Activated naive CD4-positive, alpha-beta T cell treated with Interleukin-2 at 50 U/mL for 16 hours (primary cell): ENCODE measurements around the gene WASL.
"Not testable (repeated sequence)": the region's sequence is repeated elsewhere in the genome, so short reads cannot be mapped to it uniquely, and the experiment has no call there.

ENCODE experiments used
- DNase-seq: peaks from one replicate; pipeline ENCODE4 v3.0.0-alpha.2; 2020

Gene WASL

GRCh38 chr7:123729218-123729578, 19.6 kb downstream of the WASL start:
- no peak for DNase-seq

- no peak for DNase-seq
Observed at GRCh38 chr7:123727071-123727837, 21.5 kb downstream of the WASL start.

DNA sequence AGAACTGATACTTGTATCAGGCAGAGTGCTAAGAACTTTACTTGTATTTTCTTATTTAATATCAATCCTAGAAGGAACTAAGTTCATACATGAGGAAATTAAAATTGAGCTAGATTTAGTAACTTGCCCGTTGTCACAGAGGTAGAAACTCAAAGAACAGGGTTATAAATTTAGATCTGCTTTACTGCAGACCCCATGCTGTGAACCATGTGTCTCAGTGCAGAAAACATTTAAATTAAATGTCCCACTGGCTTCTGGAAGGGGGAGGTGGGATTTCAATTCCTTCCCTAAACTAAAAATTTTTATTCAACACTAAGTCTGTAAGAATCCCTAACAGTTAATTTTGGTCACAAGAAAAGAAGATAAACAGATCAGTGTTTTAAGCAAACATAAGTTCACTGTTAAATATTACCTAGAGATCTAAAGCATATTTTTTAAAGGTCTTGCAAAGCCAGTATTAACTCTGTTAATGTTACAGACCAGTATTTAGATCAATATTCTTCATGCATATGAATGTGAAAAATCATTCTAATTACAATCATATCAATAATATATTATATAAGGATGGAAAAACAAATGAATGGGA, 23.1 kb downstream of the WASL start:
- DNase-seq: no peak

GRCh38 chr7:123724817-123725253, 24.0 kb downstream of the WASL start:
- no peak for DNase-seq

- DNase-seq: no peak
Observed at GRCh38 chr7:123723913-123724312, 24.9 kb downstream of the WASL start.

GRCh38 chr7:123720527-123720926, 28.3 kb downstream of the WASL start:
- DNase-seq: not testable (repeated sequence)

GRCh38 chr7:123719197-123719721, 29.5 kb downstream of the WASL start:
- DNase-seq: no peak

DNA sequence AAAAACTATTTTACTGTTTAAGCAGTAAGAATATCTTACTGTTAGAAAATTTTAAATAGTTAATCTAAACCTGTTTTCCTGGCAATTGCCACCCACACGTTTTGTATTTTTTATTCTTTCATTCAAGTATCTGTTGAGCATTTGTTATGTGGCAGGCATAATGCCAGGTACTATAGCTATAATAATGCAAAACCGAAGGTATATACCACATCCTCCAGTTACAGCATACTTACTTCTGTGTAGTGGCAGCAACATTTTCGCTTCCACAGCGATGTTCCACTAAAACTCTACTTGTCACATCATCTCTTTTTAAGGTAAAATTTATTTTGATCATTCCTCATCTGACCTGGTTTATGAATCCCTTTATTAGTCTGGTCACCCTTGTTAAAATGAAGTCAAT, 30.0 kb downstream of the WASL start:
- DNase-seq: no peak

GRCh38 chr7:123717689-123718088, 31.1 kb downstream of the WASL start:
- DNase-seq: no peak

DNA sequence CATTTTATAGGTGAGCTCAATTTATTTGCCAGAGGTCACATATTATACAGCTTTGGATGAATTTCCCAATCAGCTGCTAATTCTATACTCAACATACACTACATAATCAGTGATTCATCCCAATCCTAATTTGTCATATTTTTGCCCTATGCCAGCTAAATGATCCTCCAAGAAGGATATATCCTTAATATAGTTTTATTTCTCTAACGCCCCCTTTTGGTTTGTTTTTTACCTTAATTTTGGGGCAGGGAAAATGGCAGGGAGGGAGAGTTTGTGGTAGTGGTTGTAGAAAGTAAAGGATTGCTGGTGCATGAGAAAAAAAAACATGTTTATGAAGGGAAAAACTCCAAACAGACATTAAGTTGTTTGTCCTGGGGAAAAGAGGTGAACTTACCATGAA, 31.9 kb downstream of the WASL start:
- no peak for DNase-seq

DNA sequence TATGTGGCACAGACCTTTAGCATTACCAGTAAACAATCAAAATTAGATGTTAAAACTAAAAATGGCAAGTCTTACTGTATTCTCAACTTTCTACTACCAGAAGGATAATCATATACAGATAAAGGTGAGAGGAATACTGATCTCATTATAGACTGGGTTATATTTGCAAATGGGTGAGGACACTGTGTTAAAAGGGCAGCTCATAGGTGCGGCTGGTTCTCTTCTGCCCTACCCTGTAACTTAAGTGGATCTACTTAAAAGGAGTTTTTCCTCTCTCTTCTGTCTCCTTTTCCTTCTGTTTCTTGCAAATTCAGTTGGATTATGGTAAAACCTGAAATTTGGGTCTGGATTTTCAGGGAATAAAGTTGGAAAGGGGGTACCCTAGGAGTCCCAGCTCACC, 33.0 kb downstream of the WASL start:
- DNase-seq: no peak

DNA sequence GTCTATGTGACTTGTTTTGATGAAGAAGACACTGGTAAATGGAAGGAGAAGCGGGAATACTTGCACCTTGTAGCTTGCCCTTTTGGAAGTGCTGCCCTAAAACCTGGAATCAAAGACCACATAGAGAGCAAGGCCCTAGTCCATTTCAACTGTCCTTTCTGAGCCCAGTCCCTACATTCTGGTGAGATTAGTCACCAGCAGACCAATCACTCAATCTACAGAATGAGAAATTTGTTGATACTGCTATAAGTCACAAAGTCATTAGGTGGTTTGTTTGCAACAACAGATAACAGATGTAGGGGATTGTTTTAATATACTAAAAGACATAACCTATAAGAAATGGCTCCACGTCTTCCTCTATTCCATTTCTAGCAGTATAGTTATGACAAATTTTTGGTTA, 33.6 kb downstream of the WASL start:
- no peak for DNase-seq

DNA sequence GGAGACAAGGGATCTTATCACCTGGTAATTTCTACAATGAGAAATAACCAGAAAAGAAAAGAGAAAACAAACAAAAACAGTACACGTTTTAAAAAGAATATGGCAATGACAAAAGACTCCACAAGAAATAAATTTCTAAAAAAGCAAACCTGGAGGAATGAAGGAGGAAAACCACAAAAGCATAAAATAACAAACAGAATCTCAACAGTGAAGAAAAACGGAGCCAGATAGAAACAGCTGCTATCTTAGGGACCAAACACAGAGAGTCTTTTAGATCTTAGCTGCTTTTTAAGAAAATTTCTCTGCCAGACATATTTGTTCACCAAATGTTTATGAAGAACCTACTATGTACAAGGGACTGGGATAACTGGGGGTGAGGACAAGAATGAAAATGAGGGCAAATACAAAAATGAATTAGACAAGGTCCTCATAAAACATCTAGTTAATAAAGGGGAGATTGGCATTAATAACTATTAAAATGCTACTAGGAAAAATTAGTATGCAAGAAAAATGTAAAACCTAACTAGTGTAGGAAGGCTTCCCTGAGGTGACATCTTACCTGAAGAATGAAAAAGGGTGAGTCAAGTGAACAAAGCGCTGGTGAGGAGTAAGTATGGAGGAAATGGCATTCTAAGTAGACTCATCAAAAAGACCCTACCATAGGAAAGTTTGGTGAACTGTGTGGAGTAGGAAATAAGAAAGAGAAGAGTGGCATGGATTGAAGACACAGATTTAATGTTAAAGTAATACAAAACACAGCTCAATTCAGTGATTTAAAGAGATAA, 34.3 kb downstream of the WASL start:
- DNase-seq: no peak

DNA sequence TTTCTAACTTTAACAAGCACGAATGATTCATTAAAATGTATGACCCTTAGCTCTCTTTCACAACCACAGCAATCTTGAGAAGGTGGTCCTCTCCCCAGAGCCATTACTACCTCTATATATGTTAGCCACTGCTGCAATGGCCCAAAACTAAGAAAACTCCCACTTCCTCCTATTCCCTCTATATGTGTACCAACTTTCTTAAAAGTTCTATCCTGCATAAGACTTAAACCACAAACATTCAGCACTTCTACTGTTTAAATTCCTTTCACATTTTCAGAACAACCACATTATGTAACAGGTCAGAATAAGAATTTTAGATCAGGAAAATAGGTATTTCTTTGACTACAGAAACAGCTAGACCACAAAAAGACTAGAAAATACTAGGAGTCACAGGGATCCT, 36.2 kb downstream of the WASL start:
- no peak for DNase-seq

GRCh38 chr7:123711832-123712293, 36.9 kb downstream of the WASL start:
- no peak for DNase-seq

- DNase-seq: no peak
Observed at GRCh38 chr7:123710683-123711082, 38.1 kb downstream of the WASL start.

DNA sequence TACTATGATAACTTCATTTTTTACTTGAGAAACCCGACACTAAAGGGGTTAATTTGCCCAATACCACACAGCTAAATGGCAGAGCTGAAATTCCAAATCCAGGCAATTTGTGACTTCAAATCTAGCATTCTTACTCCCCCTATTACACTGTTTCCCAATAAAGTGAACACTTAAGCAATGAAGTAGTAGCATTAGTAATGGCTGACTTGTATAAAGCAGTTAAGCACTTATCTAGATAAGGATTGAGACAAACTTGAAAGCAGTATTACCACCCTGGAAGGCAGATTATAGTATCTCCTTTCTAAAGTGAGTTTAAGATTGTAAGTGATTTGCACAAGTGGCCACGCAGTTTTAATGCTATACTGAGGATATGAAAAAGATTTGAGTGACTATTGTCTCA, 39.3 kb downstream of the WASL start:
- DNase-seq: no peak

GRCh38 chr7:123705211-123705901, 43.4 kb downstream of the WASL start:
- no peak for DNase-seq

DNA sequence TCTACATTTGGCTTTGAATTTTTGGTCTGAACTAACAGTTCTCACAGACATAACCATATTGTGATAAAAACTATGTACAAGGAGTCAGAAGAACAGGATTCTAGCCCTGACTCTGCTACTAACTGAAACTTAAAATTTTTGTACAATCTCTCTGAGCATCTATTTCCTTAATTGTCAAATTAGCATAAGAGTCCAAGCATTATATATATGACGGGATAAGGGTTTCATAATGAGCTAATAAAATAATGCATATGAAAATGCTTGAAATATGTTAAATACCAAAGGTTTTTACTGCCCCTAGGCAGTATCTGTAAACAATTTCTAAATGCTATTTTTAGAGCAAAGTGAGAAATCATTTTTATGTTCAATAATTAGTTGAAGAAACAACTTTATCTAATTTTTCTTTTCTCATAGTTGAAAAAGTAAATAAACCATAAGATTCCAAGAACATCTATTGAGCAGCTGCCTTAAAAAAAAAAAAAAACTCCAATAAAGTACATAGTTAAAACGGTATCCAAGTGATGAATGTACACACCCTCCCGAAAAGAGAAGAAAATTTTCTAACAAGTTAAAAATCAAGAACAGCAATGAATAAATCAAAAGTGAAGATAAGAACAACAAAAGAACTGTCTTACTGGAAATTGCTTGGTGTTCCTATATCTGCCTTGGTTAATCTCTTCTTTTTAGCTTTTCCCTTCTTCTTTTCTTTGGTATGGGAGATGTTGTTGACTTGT, 52.7 kb downstream of the WASL start:
- DNase-seq: no peak

DNA sequence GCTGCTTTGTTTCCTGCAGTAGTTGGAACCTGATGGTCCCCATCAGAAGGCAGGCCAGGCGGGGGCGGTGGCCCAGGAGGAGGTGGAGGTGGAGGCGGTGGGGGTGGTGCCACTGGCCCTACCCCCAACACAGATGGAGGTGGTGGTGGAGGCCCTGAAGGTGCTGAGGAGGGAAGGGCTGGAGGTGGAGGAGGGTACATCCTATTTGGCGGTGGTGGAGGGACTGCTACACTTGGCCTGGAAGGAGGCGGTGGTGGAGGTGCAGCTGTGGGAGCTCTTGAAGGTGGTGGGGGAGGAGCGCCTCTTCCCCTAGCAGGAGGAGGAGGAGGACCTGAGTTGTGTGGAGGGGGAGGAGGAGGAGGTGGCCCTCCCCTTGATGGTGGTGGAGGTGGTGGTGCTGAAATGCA, 56.3 kb downstream of the WASL start:
- no peak for DNase-seq

GRCh38 chr7:123690550-123690949, 58.3 kb downstream of the WASL start:
- DNase-seq: no peak

DNA sequence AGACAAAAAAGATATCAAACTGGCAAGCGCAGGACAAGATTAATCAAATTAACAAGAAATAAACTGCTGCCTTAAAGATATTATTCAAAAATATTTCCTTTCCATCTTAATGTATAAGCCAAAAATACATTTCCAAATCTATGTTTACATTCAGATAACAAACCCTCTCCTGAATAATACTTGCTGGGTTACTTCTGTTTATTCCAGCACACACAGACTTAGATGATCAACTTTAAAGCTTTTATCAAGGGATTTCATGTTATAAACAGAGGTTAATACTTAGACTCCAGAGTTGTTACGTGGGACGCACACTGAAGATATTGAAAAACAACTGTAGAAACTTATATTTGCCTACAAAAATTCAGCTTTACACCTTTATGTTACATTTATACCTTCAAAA, 59.6 kb downstream of the WASL start:
- no peak for DNase-seq
